Left kidney (tissue), 2 donors: ENCODE results near the gene PHKG2. TPM values are rescaled to one million over a fixed set of nuclear protein-coding genes. Genes with fewer than 3 reads are reported as not detected.

Source experiments
- DNase-seq: peaks from one replicate; pipeline ENCODE4 v3.0.0-alpha.2; 2013
- polyA plus RNA-seq: library from polyadenylated mRNA; unstranded; fragments of 120-200 nt; gene quantifications from one replicate; pipeline ENCODE4 v1.2.1, GENCODE V29; 2013; ENCODE audit not compliant: insufficient read length

Gene PHKG2
- polyA plus RNA-seq, 1 donor: 39.8 TPM

DNA sequence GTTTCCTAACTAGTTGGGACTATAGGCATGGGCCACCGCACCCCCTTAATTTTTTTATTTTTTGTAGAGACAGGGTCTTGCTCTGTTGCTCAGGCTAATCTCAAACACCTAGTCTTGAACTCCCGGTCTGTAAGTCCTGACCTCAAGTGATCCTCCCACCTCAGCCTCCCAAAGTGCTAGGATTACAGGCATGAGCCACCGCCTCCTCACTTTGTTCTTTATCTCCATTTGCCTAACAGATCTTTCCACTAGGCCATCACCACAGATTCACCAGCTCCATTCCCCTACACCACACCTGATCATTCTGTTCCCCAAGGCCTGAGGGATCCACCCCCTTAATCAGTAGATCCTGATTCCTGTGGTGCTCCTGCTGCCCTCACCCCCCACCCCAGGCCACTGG, 46.4 kb downstream of the PHKG2 start:
- DNase-seq: no peak

DNA sequence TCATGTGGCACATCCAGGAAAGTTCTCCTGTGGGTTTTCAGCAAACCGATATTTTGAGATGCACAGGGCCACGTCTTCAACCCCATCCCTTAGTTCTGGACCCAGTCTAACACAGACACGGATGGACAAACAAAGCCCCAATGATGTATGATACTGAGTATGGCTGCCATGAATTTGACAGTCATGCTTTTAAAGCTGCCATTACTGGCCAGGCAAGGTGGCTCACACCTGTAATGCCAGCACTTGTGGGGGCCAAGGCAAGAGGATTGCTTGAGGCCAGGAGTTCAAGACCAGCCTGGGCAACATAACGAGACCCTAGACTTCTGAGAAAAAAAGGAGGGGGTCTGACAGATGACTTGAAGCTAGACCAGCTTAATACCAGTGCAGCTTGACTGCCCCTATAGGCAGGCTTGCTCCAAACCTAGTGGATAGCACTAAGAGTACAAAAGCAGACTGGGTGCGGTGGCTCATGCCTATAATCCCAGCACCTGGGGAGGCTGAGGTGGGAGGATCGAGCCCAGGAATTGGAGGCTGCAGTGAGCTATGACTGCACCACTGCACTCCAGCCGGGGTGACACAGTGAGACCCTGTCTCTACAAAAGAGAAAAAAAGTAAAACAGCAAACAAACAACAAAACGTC, 49.6 kb downstream of the PHKG2 start:
- DNase-seq: no peak

Other genes with a start within 250 kb of the PHKG2 start
- 44.5 TPM for gene ZNF768, start 221.9 kb upstream of the PHKG2 start, polyA plus RNA-seq
- gene ZNF747, start 213.6 kb upstream of the PHKG2 start, polyA plus RNA-seq: 9.4 TPM
- gene ZNF764, start 190.1 kb upstream of the PHKG2 start, polyA plus RNA-seq: 11.8 TPM
- gene ZNF688, start 176.7 kb upstream of the PHKG2 start, polyA plus RNA-seq: 13.6 TPM
- gene ZNF785, start 162.7 kb upstream of the PHKG2 start, polyA plus RNA-seq: 30.0 TPM
- gene ZNF689, start 138.0 kb upstream of the PHKG2 start, polyA plus RNA-seq: 14.0 TPM
- 50.1 TPM for gene PRR14, start 97.5 kb upstream of the PHKG2 start, polyA plus RNA-seq
- 57.7 TPM for gene FBRS, start 90.0 kb upstream of the PHKG2 start, polyA plus RNA-seq
- gene SRCAP, start 49.3 kb upstream of the PHKG2 start, polyA plus RNA-seq: 37.1 TPM
- gene CFAP119, start 13.6 kb downstream of the PHKG2 start, polyA plus RNA-seq: 8.8 TPM
- gene RNF40, start 13.9 kb downstream of the PHKG2 start, polyA plus RNA-seq: 121 TPM
- 27.6 TPM for gene ZNF629, start 38.8 kb downstream of the PHKG2 start, polyA plus RNA-seq
- 35.0 TPM for gene BCL7C, start 145.7 kb downstream of the PHKG2 start, polyA plus RNA-seq
- 6.4 TPM for gene CTF1, start 148.2 kb downstream of the PHKG2 start, polyA plus RNA-seq
- 16.9 TPM for gene FBXL19, start 175.1 kb downstream of the PHKG2 start, polyA plus RNA-seq
- 17.2 TPM for gene ORAI3, start 200.6 kb downstream of the PHKG2 start, polyA plus RNA-seq
- 17.6 TPM for gene SETD1A, start 209.3 kb downstream of the PHKG2 start, polyA plus RNA-seq
- gene HSD3B7, start 236.8 kb downstream of the PHKG2 start, polyA plus RNA-seq: 6.7 TPM